Osteoblast (primary cell): Measurements from ENCODE around the gene KLHL2. TPM values are rescaled to one million over a fixed set of nuclear protein-coding genes. Genes with fewer than 3 reads are reported as not detected.
"Not testable (repeated sequence)": the region's sequence is repeated elsewhere in the genome, so short reads cannot be mapped to it uniquely, and the experiment has no call there.

Source experiments
- DNase-seq: peaks from one replicate; pipeline ENCODE4 v3.0.0; 2011; ENCODE audit warnings: low spot score, mixed read lengths; ENCODE audit not compliant: insufficient read length; ENCODE audit errors: missing footprints
- H2AFZ ChIP-seq: 2 replicates; pipeline ENCODE4 v1.6.0; 2011; ENCODE audit warnings: mild to moderate bottlenecking, low read length
- H3K27ac ChIP-seq: 2 replicates; pipeline ENCODE4 v1.5.1; 2011; ENCODE audit warnings: mild to moderate bottlenecking, low read depth, low read length, moderate library complexity
- H3K27me3 ChIP-seq: 2 replicates; pipeline ENCODE4 v1.6.0; 2012; ENCODE audit warnings: mild to moderate bottlenecking, control low read depth, inconsistent platforms, low read length, moderate library complexity; ENCODE audit not compliant: insufficient read depth
- H3K36me3 ChIP-seq: 2 replicates; pipeline ENCODE4 v1.5.1; 2011; ENCODE audit warnings: mild to moderate bottlenecking, low read length, control low read depth, moderate library complexity; ENCODE audit not compliant: insufficient read depth
- H3K4me1 ChIP-seq: 2 replicates; pipeline ENCODE4 v1.5.1; 2011; ENCODE audit warnings: mild to moderate bottlenecking, low read length, control low read depth, moderate library complexity; ENCODE audit not compliant: insufficient read depth
- H3K4me2 ChIP-seq: 2 replicates; pipeline ENCODE4 v1.6.0; 2011; ENCODE audit warnings: mild to moderate bottlenecking, low read length; ENCODE audit not compliant: insufficient read depth
- H3K4me3 ChIP-seq: fragments of 200-600 bp; sonication (generic); 3 replicates; pipeline ENCODE4 v1.5.1; 2012; ENCODE audit warnings: mild to moderate bottlenecking, low read length, inconsistent platforms; ENCODE audit not compliant: insufficient read depth
- H3K79me2 ChIP-seq: 2 replicates; pipeline ENCODE4 v1.6.0; 2012; ENCODE audit warnings: mild to moderate bottlenecking, low read length, control low read depth, inconsistent platforms; ENCODE audit not compliant: insufficient read depth
- H3K9me3 ChIP-seq: 2 replicates; pipeline ENCODE4 v1.5.1; 2011; ENCODE audit warnings: low read depth, low read length, control low read depth
- H4K20me1 ChIP-seq: 2 replicates; pipeline ENCODE4 v1.6.0; 2012; ENCODE audit warnings: mild to moderate bottlenecking, low read length, control low read depth; ENCODE audit not compliant: insufficient read depth
- CTCF ChIP-seq: IDR thresholded peaks from 2 replicates; pipeline ENCODE4 v1.5.1; 2011; ENCODE audit warnings: mild to moderate bottlenecking, low read depth, low read length, moderate library complexity; ENCODE audit errors: extremely low read depth
- total RNA-seq: library from RNA; depleted of rRNA; stranded (reverse); fragments of >200 nt; gene quantifications from 2 replicates; pipeline ENCODE4 v1.2.3, GENCODE V29; 2012

KLHL2 gene
- total RNA-seq, 1 donor = 13.4 TPM

GRCh38 chr4:165248102-165248501 is 40.7 kb downstream of the KLHL2 start:
- no peak overlapping the region for H3K27ac ChIP-seq
- H3K4me3 ChIP-seq = no peak overlapping the region

GRCh38 chr4:165248904-165249303 is 41.5 kb downstream of the KLHL2 start:
- H4K20me1 ChIP-seq, H3K27ac ChIP-seq, H3K9me3 ChIP-seq, H3K36me3 ChIP-seq, H3K4me2 ChIP-seq, H3K4me1 ChIP-seq, H3K79me2 ChIP-seq, DNase-seq, H3K4me3 ChIP-seq, H2AFZ ChIP-seq, H3K27me3 ChIP-seq: not testable (repeated sequence)

More at GRCh38 chr4:165248102-165248501, 40.7 kb downstream of the KLHL2 start:
- no peak for TF ChIP-seq CTCF
- H2AFZ ChIP-seq = no peak overlapping the region
- no peak for DNase-seq
- H3K36me3 ChIP-seq = no peaks in the 10 kb centered on the region
- no peaks in the 10 kb centered on the region for H3K79me2 ChIP-seq
- H3K4me1 ChIP-seq = no peaks in the 10 kb centered on the region
- H3K27me3 ChIP-seq = no peaks in the 10 kb centered on the region
- H4K20me1 ChIP-seq = no peaks in the 10 kb centered on the region
- no peak overlapping the region for H3K4me2 ChIP-seq
- no peaks in the 10 kb centered on the region for H3K9me3 ChIP-seq

GRCh38 chr4:165254771-165255170 is 47.4 kb downstream of the KLHL2 start:
- DNase-seq = not testable (repeated sequence)

GRCh38 chr4:165255439-165255838 is 48.1 kb downstream of the KLHL2 start:
- not testable (repeated sequence) for H3K9me3 ChIP-seq, H3K79me2 ChIP-seq, H3K4me3 ChIP-seq, H4K20me1 ChIP-seq, H3K27ac ChIP-seq, DNase-seq, H3K36me3 ChIP-seq, H3K27me3 ChIP-seq, H2AFZ ChIP-seq, H3K4me2 ChIP-seq, H3K4me1 ChIP-seq

More at GRCh38 chr4:165254771-165255170, 47.4 kb downstream of the KLHL2 start:
- not testable (repeated sequence) for H4K20me1 ChIP-seq, H3K4me2 ChIP-seq, H2AFZ ChIP-seq, H3K9me3 ChIP-seq, H3K27ac ChIP-seq, H3K79me2 ChIP-seq, H3K4me3 ChIP-seq, H3K4me1 ChIP-seq, H3K36me3 ChIP-seq, H3K27me3 ChIP-seq

GRCh38 chr4:165256074-165256659 is 48.8 kb downstream of the KLHL2 start:
- H3K9me3 ChIP-seq, H4K20me1 ChIP-seq, DNase-seq, H3K27me3 ChIP-seq, H3K36me3 ChIP-seq, H3K4me3 ChIP-seq, H3K4me2 ChIP-seq, H3K27ac ChIP-seq, H3K79me2 ChIP-seq, H2AFZ ChIP-seq, H3K4me1 ChIP-seq: not testable (repeated sequence)

GRCh38 chr4:165259776-165260175 is 52.4 kb downstream of the KLHL2 start:
- H3K4me2 ChIP-seq, H2AFZ ChIP-seq, DNase-seq, H3K27ac ChIP-seq, H3K36me3 ChIP-seq, H3K27me3 ChIP-seq, H4K20me1 ChIP-seq, H3K4me3 ChIP-seq, H3K4me1 ChIP-seq, H3K79me2 ChIP-seq, H3K9me3 ChIP-seq: not testable (repeated sequence)

- not testable (repeated sequence) for H3K27me3 ChIP-seq, H3K36me3 ChIP-seq, H3K27ac ChIP-seq, H3K79me2 ChIP-seq, H4K20me1 ChIP-seq, H2AFZ ChIP-seq, H3K4me3 ChIP-seq, H3K4me1 ChIP-seq, DNase-seq, H3K4me2 ChIP-seq, H3K9me3 ChIP-seq
Observed at GRCh38 chr4:165262306-165262705, 54.9 kb downstream of the KLHL2 start.

- H3K79me2 ChIP-seq, H3K4me2 ChIP-seq: not testable (repeated sequence)
Observed at GRCh38 chr4:165263466-165263865, 56.1 kb downstream of the KLHL2 start.

More at GRCh38 chr4:165263466-165263865, 56.1 kb downstream of the KLHL2 start:
- not testable (repeated sequence) for H3K27me3 ChIP-seq, DNase-seq, H3K4me1 ChIP-seq, H2AFZ ChIP-seq, H4K20me1 ChIP-seq, H3K27ac ChIP-seq, H3K9me3 ChIP-seq, H3K4me3 ChIP-seq, H3K36me3 ChIP-seq
